Fibroblast of skin of right biceps (primary cell): ENCODE results near the gene AKAP7.
"Not testable (repeated sequence)": the region's sequence is repeated elsewhere in the genome, so short reads cannot be mapped to it uniquely, and the experiment has no call there.

Experiments used
- DNase-seq: peaks from one replicate; pipeline ENCODE4 v3.0.0-alpha.2; 2013

Gene AKAP7

DNA sequence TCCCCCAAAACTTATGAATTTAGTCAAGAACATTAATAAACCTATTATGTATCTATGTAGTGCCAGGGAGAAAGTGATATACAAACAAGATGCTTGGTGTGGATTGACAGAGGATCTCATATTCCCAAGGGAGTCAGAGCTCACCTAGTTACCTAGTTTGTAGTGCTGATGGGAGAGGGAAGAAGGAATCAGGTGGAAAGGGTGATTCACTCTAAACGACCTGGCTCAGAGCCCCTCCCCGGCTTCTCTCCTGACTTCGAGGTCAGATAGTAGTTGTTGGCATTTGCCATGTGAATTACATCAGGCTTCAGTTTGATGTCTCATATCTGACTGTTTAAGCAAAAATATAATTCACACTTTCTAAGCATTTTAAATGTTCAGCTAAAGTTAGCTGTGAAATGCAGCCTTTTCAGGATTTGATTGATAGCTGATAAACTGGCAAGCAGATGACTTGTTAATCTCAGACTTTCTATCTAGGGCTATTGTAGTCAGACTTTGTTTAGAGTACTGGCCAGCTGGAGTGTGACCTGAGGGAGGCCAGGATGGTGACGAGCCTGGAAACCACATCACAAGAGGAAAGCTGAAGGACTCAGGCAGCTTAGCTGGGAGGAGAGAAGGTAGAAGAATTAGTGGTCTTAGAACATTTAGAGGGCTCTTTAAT, 123.7 kb downstream of the AKAP7 start:
- no peak for DNase-seq

DNA sequence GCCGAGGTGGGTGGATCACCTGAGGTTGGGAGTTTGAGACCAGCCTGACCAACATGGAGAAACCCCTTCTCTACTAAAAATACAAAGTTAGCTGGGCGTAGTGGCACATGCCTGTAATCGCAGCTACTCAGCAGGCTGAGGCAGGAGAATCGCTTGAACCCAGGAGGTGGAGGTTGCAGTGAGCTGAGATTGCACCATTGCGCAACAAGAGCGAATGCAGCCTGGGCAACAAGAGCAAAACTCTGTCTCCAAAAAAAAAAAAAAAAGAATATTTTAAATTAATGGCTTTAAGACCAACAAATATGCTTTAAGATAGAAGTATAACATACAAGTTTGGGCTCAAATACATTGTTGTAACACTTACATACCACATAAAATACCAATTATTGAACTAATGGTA, 125.7 kb downstream of the AKAP7 start:
- not testable (repeated sequence) for DNase-seq

DNA sequence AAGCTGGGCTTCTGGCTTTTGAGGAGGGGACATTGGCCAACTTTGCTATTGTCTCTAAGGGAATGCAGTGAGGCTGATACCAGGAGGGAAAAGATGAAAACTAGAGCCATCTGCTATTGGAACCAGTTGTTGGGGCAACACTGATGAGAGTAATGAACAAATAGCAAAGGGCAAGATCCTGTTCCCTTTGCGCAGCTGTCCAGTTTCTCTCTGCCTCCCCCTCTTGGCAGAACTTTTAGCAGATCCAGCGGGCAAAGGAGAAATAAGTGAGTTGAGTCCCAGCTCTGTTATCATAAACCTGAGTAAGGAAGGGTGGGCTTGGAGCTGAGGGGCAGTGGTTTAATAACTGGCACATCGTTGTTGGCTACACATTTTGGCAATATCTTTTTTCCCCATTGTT, 126.8 kb downstream of the AKAP7 start:
- no peak for DNase-seq

GRCh38 chr6:131265939-131266338, 130.7 kb downstream of the AKAP7 start:
- no peak for DNase-seq

DNA sequence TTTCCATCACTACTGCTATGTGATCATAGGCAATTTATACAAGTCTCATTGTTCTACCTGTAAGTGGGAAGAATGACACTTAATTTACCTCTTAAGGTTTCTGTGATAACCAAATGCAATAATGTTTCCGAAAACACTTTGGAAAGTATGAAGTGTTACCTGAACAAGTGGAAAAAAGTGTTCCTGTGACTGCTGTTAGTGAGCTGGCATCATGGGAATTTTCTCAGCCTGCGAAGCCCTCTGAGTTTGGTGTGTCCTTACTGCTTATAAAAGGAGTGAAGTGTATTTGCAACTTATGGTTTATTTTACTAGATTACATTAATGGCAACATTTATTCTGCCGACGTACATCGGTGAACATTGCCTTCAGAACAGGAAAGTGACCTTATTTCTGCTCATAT, 133.0 kb downstream of the AKAP7 start:
- DNase-seq = no peak

- no peak for DNase-seq
Observed at GRCh38 chr6:131269565-131270391, 134.5 kb downstream of the AKAP7 start.

GRCh38 chr6:131270534-131270933, 135.3 kb downstream of the AKAP7 start:
- DNase-seq = no peak

GRCh38 chr6:131275273-131275672, 140.0 kb downstream of the AKAP7 start:
- no peak for DNase-seq

- no peak for DNase-seq
Observed at GRCh38 chr6:131277591-131277990, 142.3 kb downstream of the AKAP7 start.

DNA sequence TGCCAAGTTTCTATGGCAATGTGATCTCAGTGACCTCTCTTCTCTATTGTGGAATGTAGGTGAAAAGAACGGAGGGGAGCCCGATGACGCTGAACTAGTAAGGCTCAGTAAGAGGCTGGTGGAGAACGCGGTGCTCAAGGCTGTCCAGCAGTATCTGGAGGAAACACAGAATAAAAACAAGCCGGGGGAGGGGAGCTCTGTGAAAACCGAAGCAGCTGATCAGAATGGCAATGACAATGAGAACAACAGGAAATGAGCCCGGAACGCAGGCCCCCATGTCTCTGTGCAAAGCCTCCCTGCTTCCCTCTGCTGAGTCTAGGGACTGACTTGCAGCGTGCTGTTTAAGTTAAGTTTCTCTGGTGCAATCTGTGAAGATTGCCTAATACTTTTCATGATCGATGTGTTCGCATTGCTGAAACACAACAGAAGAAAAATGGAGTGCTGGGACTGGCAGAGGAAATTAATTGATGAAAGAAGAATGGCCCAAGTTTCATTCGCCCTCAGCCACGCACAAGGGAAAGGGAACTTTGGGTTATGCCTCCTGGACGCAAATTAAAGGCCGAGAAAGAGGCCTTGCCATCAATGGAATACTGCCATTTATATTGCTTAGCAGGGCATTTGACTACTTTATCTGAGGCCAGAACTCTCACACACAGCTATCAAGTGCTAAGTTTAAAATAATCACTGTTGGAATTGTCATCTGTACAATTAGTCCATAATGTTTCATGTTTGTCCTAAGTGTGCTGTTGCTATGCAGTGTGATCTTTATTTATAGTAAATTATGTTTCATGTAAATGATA, 146.4 kb downstream of the AKAP7 start:
- DNase-seq = peak; percentile 21

DNA sequence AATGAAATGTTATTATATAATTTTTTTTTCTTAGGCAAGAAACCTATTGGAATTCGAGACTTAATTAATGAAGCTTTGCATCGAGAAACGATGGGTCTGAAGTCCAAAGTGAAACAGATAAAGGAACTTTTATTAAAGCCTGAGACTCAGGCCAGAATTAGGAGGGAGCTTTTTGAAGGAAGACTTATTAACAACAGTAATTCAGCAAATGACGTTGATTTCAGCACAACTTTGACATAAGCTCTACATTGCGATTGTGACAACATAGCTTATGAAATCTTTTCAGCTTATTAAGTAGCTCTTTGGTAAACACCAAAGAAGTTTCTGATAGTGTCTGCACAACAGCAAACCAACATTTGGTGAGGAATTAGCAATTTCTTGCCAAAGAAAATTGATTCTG, 147.1 kb downstream of the AKAP7 start:
- DNase-seq = no peak

DNA sequence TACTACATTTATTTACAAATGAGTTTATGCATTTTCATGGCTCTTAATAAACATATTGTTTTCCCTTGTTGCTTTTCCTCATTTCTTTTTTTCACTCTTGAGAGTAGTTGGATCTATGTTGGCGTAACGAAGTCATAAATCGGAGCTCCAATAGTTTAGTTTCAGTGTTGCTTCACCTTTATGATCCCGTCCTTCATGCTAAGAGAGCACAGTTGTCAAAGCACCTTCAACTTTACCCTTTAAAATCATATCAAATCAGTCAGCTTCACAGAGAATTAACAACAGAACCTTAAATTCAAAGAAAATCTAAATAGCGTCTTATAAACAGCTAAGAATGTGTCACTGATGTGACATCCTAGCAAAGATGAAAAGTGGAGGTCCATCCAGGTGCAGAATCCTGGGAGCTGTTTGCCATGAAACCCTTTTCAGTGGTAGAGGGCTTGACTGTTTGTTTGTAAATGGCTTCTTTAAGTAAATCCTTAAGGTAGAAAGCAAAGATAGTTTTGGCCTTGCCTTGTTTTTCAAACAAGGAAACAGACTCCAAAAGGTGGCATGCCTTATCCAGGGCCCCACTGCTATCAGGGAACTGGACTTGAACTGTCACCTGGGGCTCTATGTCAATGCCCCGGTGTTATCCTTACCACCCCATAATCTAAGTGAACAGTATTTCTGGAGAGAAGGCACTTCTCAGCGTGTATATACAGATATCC, 148.4 kb downstream of the AKAP7 start:
- no peak for DNase-seq

DNA sequence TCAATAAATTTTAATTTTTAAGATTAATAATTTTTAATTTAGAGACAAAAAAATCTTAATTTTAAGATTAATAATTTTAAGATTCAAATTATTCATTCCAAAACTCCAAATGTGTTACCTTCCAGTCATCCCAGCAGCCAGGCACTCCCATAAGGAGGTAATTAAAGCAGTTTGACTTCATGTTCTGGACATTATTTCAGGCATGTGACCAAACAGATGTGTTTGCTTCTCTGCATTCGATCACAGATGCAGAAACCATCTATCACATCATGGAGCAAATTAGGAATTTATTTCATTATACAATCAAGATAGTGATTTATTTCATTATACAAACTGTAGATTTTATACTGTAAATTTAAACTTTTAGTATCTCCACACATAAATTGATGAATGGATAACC, 150.3 kb downstream of the AKAP7 start:
- DNase-seq = no peak

DNA sequence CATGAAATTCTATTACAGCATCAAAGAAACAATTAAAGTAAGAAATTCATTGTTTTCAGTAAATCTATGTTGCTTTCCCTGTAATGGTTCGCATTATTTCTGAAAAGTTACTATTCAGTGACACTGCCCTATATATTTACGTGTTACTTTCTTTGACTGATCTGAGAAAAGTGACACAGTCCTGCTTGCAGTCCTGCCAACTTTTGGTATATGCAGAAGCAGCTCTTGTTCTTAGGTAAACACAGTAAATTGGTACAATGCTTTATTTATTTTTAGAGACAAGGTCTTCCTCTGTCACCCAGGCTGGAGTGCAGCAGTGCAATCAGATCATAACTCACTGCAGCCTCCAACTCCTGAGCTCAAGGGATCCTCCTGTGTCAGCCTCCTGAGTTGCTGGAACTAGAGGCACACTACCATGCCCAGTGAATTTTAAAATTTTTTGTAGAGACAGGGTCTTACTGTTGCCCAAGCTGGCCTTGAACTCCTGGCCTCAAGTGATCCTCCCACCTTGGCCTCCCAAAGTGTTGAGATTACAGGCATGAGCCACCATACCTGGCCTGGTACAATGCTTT, 151.3 kb downstream of the AKAP7 start:
- no peak for DNase-seq

DNA sequence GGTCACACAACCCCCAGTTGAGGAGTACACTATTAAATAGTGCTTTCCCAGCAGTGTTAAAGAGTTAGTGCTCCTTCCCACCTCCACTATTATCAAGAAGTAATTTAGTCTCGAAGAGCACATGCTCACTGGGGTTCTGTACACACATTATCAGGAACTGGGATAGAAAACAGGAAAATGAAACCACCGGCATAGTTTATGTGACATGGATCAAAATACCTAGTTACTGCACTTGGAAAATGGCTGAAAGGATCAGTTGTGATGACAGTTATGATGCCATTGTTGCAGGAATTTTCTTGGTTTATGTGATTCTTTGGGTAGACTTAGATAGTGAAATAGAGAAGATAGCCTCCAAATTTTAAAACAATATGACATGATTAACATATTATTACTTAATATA, 152.9 kb downstream of the AKAP7 start:
- no peak for DNase-seq

DNA sequence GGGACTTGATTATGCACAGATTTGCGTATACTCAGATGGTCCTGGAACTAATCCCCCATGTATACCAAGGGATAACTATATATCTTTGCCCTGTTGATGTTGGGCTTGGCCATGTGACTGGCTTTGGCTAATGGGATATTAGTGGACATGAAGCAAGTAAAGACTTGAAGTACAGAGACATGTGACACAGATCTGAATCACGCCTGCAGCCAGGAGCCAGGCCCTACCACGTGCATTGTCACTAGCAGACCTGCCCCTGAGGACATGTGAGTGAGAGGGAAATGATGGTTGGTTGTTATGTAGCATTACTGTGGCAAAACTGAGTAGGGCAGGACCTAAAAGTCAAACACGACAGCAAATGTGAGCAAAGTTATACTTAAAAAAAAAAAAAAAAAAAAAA, 155.7 kb downstream of the AKAP7 start:
- DNase-seq = no peak

DNA sequence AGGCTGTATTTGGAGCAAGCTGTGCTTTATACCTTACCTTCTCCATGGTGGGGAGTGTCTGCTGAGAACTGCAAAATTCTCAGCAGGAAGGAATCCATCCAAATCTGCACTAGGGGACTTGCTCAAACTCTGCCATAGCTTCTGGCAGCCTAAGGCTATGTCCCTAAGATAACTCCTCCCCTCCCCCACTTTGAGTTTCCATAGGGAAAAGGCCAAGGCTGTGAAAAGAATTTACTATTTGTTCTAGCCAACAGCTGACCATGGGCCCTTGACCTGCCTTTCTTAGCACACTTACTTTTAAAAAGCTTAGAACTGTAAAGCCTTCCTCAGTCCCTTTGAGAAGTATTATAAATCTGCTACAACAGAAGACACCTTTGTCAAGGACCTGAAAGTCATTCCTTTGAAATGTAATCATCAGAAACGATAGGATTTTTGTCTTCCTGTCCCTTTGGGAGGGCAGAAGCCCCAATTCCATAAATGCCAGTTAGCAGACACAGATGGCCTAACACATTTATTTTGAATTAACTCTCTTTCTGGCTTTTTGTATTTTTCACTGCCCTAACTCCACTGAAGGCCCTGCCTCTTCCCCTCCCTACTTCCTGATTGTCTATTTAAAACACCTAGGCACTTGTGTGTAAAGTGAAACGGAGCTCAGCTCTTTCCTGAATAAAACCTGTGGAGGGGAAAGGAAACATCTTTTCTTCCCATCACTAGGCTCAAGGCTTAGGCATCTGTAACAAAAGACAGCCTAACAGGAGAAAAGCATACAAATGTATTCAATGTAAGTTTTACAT, 157.1 kb downstream of the AKAP7 start:
- DNase-seq = no peak

DNA sequence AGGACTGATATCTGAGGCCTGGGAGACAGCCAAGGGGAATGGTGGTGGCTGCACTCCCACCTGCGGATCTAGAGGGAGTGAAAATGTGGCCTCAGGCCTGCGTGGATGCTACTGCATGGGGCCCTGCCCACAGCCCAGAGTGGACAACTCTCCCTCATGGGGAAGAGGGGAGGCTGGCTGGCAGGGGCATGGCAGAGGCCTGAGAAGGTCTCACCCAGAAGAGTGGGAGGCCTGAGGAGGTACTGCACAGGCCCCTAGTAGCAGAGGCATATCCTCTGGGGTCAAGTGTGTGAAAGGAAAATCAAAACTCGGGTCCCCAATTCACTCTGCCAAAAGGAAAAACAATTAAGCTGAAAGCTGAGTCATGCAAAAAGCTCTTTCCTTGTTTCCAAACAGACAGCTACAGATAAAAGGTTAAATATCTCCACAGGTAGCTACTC, 158.2 kb downstream of the AKAP7 start:
- no peak for DNase-seq

DNA sequence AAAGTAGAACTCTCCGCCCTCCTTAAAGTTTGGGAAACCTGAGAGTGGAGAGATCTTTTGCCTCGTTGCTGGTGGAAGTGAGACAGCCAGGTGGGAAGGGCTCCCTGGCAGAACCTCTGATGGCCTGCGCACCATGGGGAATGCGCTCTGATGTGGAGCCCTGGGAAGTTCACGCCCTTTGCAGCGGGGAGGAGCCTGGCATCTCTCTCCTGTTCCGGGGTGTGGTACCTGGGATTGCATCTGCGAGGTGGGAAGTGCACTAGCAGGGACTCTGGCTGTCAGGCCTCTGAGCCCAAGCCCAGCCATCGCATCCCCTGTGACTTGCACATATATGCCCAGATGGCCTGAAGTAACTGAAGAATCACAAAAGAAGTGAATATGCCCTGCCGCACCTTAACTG, 159.8 kb downstream of the AKAP7 start:
- no peak for DNase-seq

- DNase-seq = not testable (repeated sequence)
Observed at GRCh38 chr6:131300826-131301225, 165.6 kb downstream of the AKAP7 start.

GRCh38 chr6:131303338-131303930, 168.2 kb downstream of the AKAP7 start:
- no peak for DNase-seq
